ENCODE data around the gene RGS14.
"Not testable (repeated sequence)": the region's sequence is repeated elsewhere in the genome, so short reads cannot be mapped to it uniquely, and the experiment has no call there.

The RGS14 gene

GRCh38 chr5:177367323-177367848 lies 9.7 kb downstream of the RGS14 start:
- DNase-seq: no peak

DNA sequence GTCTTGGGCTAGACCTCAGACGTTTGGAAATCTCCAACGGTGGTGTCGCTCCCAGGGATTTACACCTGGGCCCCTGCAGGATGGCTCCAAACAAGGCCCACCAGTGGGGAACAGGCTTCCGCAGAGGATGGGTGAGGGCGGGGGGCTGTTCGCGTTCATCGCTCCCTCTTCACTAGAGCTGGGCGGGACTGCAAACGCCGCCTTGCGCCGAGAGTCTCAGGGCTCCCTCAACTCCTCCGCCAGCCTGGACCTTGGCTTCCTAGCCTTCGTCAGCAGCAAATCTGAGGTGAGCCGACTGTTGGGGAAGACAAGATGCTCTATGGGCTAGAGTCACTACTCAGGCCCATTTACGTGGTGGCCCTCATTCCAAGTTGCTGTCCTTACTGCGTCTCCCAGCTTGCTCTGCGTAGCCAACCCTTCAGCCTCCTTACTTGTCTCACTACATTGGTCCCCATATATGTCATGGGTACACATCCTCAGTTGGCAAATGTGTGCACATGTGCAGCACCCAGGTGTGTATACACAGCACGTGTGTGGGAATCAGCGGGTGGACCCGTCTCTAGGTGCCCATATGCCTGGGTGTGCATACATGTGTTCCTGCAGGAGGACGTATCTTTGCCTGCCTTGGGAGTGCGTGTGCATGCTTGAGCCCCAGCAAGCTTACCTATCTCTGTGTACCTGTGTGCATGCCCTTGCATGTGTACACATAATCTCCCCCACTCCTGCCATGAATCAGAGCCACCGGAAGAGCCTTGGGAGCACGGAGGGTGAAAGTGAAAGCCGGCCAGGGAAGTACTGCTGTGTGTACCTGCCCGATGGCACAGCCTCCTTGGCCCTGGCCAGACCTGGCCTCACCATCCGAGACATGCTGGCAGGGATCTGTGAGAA lies 10.5 kb downstream of the RGS14 start:
- DNase-seq: no peak

- peak; percentile 47 for DNase-seq
Observed at GRCh38 chr5:177368869-177369644, 11.3 kb downstream of the RGS14 start.

DNA sequence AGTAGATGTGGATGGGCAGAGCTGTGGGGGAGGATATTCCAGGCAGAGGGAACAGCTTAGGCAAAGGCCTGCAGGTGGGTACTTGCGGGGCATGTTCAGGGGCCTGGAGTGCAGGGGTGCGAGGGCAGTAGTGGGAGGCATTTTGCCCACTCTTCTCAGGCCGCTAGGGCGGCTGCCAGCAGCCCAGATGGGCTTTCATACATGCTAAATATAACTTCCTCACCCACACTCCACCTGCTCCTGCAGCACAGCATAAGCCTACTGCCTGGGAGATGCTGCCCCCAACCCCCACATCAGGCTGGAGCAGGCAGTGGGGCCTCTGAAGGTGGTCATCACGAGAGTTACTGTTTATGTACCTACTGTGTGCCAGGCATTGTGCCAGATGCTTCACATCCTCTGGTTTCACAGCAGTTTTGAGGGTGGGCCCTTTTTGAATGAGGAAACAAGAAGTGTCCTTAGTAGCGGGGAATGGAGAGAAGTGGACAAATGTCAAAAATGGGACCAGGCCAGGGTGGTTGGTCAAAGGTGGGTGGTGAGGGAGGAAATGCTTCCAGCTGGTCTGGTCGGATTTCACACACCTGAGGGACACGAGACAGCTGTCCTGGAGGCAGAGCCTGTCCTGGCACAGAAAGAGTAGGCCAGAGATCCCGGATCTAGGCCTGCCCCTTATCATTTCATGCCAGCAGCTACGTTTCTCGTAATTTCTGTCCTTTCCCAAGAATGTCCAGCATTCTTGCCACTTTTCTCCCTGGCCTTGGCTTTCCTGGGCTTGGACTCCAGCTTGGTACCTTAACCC lies 12.1 kb downstream of the RGS14 start:
- DNase-seq: no peak

DNA sequence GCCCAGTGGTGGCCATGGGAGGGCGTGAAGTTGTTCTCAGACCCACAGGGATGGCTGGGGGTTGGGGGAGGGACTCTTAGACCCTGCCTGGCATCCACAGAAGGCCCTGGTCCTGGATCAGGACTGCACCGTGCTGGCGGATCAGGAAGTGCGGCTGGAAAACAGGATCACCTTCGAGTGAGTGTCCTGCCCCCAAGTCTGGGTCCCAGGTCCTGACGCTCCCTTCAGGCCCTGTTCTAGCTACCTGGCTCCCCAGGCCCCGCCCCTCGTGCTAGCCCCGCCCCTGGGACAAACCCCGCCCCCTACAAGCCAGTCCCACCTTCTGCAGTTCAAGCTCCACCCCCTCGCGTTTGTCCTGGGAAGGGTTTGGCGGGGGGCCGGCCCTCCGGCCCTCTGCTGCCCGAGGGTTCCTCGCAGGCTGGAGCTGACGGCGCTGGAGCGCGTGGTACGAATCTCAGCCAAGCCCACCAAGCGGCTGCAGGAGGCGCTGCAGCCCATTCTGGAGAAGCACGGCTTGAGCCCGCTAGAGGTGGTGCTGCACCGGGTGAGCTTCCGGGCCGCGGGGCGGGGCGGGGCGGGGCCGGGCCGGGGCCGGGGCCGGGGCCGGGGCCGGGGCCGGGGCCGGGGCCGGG lies 12.9 kb downstream of the RGS14 start:
- DNase-seq: no peak

GRCh38 chr5:177371120-177372033 lies 13.7 kb downstream of the RGS14 start:
- no peak for DNase-seq

- no peak for DNase-seq
Observed at GRCh38 chr5:177372034-177372896, 14.5 kb downstream of the RGS14 start.

DNA sequence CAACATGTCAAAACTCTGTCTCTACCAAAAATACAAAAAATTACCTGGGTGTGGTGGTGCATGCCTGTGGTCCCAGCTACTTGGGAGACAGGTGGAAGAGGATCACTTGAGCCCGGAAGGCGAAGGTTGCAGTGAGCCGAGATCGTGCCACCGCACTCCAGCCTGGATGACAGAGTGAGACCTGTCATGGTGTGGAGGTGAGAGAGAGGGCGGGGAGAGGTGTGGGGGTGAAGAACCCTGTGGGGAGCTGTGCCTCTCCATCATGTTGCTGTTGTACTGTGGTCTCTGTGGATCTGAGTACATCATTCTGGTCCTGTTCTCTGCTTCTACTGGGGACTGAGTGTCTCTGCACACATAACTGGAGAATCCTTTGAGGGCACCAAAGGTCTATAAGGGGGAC lies 15.2 kb downstream of the RGS14 start:
- no peak for DNase-seq

GRCh38 chr5:177373806-177374205 lies 16.1 kb downstream of the RGS14 start:
- DNase-seq: no peak

DNA sequence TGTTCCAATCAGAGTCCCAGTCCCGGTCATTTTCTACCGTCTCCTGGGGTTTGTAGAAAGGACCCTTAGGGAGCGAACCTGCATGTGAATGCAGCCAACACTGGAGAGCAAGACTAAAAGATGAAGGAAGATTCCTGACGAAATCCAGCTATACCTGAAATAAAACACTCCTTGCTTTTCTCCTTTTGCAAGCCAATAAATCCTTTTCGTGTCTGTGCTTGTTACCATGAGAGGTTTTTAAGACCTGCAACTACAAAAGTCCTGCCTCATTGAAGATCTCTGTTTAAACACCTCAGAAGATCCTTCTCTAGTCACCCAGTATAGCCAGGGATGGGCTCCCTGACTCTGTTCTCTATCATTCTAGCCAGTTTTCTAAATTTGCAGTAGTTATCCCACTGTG lies 16.5 kb downstream of the RGS14 start:
- DNase-seq: no peak

GRCh38 chr5:177375516-177375915 lies 17.8 kb downstream of the RGS14 start:
- DNase-seq: not testable (repeated sequence)

GRCh38 chr5:177376107-177376506 lies 18.4 kb downstream of the RGS14 start:
- no peak for DNase-seq

GRCh38 chr5:177377851-177378776 lies 20.4 kb downstream of the RGS14 start:
- DNase-seq: no peak

- DNase-seq: peak; percentile 91
Observed at GRCh38 chr5:177378884-177379883, 21.5 kb downstream of the RGS14 start.

GRCh38 chr5:177380805-177381126 lies 23.0 kb downstream of the RGS14 start:
- DNase-seq: no peak

DNA sequence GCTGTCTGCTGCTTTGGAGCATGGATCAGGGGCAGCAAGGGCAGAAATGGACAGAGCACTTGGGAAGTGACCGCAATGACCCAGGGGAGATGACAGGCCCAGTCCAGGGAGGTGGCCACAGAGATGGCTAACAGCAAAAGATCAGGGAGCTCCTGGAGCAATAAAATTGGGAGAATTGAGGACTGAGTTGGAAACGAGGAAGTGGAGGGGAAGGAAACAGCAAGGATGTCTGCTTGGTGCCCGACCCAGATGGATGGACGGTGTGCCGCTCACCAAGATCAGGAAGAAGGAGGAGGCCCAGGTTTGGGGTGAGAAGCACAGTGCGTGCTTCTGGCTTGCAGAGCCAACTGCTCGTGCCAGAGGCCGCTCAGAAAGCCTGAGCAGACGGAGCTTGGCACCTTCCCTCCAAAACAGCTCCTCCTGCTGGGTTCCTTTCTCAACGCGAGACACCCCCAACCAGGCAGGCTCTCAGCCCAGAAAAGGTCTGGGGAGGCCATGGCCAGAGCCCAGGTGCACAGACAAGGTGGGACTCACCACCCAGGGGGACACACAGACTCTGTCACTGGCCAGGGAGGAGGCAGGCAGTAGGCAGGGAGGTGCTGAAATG lies 24.8 kb downstream of the RGS14 start:
- DNase-seq: no peak

DNA sequence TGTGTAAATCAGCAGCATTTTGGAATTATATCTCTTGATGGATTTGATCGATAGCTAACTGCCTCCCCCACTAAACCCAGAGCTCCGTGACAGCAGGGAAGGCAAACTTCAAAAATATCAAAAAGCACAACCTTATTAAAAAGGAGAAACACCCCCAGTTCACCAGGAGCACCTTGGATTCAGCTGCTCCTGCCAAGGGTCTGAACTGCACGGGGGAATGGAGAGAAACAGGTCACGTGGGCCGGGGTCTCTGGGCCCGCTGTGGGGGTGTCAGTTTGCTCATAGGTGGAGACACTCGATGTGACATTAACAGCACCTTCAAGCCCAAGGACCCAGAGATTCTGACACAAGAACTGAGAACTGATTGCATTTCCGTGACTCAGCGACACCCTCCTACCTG lies 25.5 kb downstream of the RGS14 start:
- no peak for DNase-seq

DNA sequence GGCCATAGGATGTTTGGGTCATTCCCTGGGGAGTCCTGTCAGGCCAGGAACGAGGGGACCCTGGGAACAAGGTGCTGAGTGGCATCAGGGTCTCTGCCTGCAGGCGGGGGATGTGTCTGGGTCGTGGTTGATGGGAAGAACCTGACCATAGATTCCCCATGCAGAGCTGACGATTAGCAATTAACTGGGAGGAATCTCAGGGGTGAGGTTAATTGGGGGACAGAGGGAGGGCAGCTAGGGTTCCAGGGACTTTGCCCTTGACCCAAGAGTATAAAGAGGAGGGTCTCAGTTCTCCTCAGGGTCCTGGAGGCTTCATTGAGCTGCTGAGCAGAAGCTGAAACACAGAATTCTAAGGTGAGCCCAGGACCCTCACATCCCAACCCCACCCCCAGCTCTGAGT lies 26.4 kb downstream of the RGS14 start, which contains the start of gene SLC34A1:
Gene SLC34A1 (plus strand): TSS at position 301 of the 400 bp plus-strand sequence. CDS start 1,308 bp downstream, outside the sequence.
- DNase-seq: no peak

Measured in OCI-M1 (cell line).